ENCODE results near the gene ATG16L2. TPM values are rescaled to one million over a fixed set of nuclear protein-coding genes. Genes with fewer than 3 reads are reported as not detected.
A peak's percentile ranks its signal among the peaks of the same experiment; 100 is the strongest.

The ATG16L2 gene
- total and polyA plus RNA-seq, 9 of the 15 experiments (the other 6 are each of a cell fraction or from before 2014, with no cell fraction given) = 0.18 to 11.2 (median 6.2) TPM

DNA sequence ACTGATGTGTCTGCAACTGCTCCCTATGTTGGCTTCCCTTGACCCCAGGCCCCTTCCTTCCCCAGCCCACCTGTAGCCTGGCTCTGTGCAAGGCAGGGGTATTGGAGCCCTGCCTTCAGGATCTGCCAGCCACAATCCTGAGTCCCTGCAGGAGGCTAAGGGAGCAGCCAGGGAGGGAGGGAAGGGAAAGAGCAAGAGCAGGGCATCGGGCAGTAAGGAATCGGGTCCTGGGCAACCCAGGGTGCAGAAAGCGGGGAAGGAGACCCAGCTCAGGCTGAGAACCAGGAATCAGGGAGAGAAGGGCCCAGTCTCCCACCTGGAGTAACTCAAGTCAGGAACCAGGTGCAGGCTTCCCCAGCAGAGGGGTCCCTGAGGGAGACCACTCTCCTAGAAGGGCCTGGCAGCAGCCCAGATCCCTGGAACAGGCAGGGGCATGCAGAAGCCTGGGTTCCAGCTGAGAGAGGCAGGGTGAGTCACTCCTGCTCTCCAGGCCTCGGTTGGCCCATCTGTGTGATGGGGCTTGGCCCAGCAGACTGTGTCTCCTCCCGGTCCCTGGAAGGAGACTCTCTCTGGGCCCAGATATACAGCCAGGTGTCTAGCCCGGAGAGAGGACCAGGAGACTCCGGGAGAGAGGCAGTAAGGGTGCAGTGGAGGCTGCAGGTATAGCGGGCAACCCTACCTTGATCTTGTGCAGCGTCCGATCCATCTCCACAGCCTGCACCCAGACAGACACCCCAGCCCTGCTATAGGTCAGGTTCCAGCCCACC is 33.7 kb upstream of the ATG16L2 start:
- H3K9ac ChIP-seq (ENCODE audit: insufficient read depth in 1 of 2, low read depth in 2 of 2, low read length in 2 of 2) = peak overlapping the region; percentile 31 to 87; a peak in 3 of 4 replicates
- POLR2A ChIA-PET = interaction anchor here (0.6 to 1.2 kb wide), 2 partner anchors 35 to 65 kb away, joined by 3 to 4 read pairs; no protein-coding TSS in a partner anchor
- no peak for TF ChIP-seq ZNF583 (CRISPR knock-in tag; IDR thresholded peaks at IDR 0.05)
- TF ChIP-seq MEF2D (tag; conservative IDR thresholded peaks at IDR 0.05; ENCODE audit: low read depth) = no peak
- no peak for TF ChIP-seq KLF1 (tag; IDR thresholded peaks at IDR 0.05)
- peak in 1 of 2 experiments; percentile 12; a peak in 1 of 4 replicates for TF ChIP-seq KDM1A (IDR thresholded peaks at IDR 0.05)
- TF ChIP-seq TBL1XR1 (IDR thresholded peaks at IDR 0.05; ENCODE audit: low read length in 2 of 2) = no peak
- TF ChIP-seq ELK3 (CRISPR knock-in tag; IDR thresholded peaks at IDR 0.05) = no peak
- TF ChIP-seq PATZ1 (CRISPR knock-in tag; IDR thresholded peaks at IDR 0.05; ENCODE audit: borderline replicate concordance) = no peak
- peak; percentile 24 for TF ChIP-seq PHF20 (IDR thresholded peaks at IDR 0.05; ENCODE audit: partially characterized antibody)
- TF ChIP-seq, protein P1, sequence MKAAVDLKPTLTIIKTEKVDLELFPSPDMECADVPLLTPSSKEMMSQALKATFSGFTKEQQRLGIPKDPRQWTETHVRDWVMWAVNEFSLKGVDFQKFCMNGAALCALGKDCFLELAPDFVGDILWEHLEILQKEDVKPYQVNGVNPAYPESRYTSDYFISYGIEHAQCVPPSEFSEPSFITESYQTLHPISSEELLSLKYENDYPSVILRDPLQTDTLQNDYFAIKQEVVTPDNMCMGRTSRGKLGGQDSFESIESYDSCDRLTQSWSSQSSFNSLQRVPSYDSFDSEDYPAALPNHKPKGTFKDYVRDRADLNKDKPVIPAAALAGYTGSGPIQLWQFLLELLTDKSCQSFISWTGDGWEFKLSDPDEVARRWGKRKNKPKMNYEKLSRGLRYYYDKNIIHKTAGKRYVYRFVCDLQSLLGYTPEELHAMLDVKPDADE (conservative IDR thresholded peaks at IDR 0.05; ENCODE audit: control insufficient read depth, low read depth, low read length) = 0 out of 2 replicates have a peak, but pooled peaks have one; percentile 5
- no peak for TF ChIP-seq PBX2 (CRISPR knock-in tag; IDR thresholded peaks at IDR 0.05; ENCODE audit: low read depth)
- no peak for TF ChIP-seq PBX2 (tag; conservative IDR thresholded peaks at IDR 0.05; ENCODE audit: low read depth)
- TF ChIP-seq, protein P2, sequence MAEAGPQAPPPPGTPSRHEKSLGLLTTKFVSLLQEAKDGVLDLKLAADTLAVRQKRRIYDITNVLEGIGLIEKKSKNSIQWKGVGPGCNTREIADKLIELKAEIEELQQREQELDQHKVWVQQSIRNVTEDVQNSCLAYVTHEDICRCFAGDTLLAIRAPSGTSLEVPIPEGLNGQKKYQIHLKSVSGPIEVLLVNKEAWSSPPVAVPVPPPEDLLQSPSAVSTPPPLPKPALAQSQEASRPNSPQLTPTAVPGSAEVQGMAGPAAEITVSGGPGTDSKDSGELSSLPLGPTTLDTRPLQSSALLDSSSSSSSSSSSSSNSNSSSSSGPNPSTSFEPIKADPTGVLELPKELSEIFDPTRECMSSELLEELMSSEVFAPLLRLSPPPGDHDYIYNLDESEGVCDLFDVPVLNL (CRISPR knock-in tag; IDR thresholded peaks at IDR 0.05; ENCODE audit: low read depth) = no peak

More for the DNA sequence above, 33.7 kb upstream of the ATG16L2 start:
- Histone ChIP-seq H3K4me3 (peak overlapping the region; percentile 43), H4K20me1 (replicated peaks; ENCODE audit: control insufficient read depth, insufficient read depth, low read length) (no peaks in the 10 kb centered on the region), H2AFZ (ENCODE audit: low read depth, low read length) (no peak overlapping the region), H3K9me1 (ENCODE audit: control insufficient read depth, insufficient read depth, low read length) (peaks cover 3% of the 10 kb centered on the region), H3K4me2 (ENCODE audit: insufficient read depth, low read length) (peak overlapping the region; percentile 56), H3K36me3 (ENCODE audit: control insufficient read depth, insufficient read depth, low read length) (peaks cover 6% of the 10 kb centered on the region; the same call in 1 of the 3 replicates), H3K79me2 (ENCODE audit: control insufficient read depth, insufficient read depth, low read length) (peaks cover 11% of the 10 kb centered on the region; the same call in 2 of the 3 replicates), H3K4me1 (replicated peaks in 1 of 2; ENCODE audit: control insufficient read depth in 2 of 2, insufficient read depth in 2 of 2, low read length in 2 of 2) (peaks cover 73 to 75% of the 10 kb centered on the region in 2 experiments), H3K9me3 (replicated peaks; ENCODE audit: control insufficient read depth, insufficient read depth, low read depth, low read length) (no peaks in the 10 kb centered on the region), H3K27ac (ENCODE audit: extremely low read depth, low read depth, low read length) (no peak overlapping the region), H3K27me3 (ENCODE audit: control insufficient read depth in 2 of 2, insufficient read depth in 2 of 2, low read length in 2 of 2) (no peaks in the 10 kb centered on the region)
- DNase-seq (ENCODE audit: extremely low read depth in 1 of 4, low spot score in 3 of 4) = no peak
- no peak for FAIRE-seq
- intact Hi-C loops (cut with micrococcal nuclease) (no loop called here), in situ Hi-C loops (cut with MboI) (no loop called here)
- ATAC-seq = no peak
- WGBS (ENCODE audit: insufficient coverage, low coverage, missing lambda C conversion rate) = 86% methylated on average over 6 of the region's 10 CpGs
- CTCF ChIA-PET (ENCODE audit: low intra/inter-chr PET ratio) = no interaction called here
- no TSS peak for BruUV-seq (replicated peaks)

Data from K562 (cell line).